ENCODE measurements around the gene OR2A25.

Gene OR2A25

DNA sequence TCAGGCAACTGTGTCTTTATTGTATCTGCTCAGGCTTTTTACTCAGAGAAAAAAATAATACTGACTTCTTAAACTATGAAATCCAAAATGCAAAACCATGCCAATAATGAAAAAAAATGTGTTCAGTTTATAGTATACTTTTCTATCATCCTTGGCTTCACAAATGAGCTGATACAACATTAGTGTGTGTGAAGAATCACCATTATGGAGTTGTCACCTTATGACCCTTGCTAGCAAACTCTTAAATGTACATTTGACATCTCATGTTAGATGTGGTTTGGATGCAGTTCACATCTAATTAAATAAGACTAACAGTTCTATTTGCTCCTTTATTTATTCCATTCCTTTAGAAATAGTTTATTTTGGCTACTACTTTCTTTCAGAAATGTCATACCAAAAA lies 35.6 kb downstream of the OR2A25 start:
- Mint-ChIP-seq H3K4me1 (ENCODE audit: low read depth) (peaks cover 15% of the 10 kb centered on the region), H3K27ac (no peak overlapping the region), H3K36me3 (no peaks in the 10 kb centered on the region), H3K9me3 (ENCODE audit: low read depth) (no peaks in the 10 kb centered on the region), H3K4me3 (no peak overlapping the region), H3K27me3 (peaks cover 2% of the 10 kb centered on the region)

DNA sequence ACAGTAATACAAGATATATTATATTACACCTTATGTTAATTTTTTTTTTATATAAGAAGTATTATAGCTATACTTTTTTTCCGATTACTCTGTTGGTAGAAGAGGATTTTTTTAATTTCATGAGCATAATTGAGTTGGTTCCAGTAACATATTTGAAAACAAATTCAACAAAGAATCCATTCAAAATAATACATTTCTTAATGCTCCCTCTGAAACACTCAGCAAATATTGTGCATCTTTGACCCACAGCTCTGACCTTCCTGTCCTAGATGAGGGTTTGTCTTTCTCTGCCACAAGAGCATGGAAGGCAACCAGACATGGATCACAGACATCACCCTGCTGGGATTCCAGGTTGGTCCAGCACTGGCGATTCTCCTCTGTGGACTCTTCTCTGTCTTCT lies 39.7 kb downstream of the OR2A25 start, which contains the start of gene OR2A2:
OR2A2 (plus strand) TSS at position 301 of the 400 bp plus-strand sequence; CDS start at position 301, 0 bp downstream.
- Mint-ChIP-seq H3K36me3 (no peaks in the 10 kb centered on the region), H3K4me1 (ENCODE audit: low read depth) (no peaks in the 10 kb centered on the region), H3K27me3 (peaks cover 7% of the 10 kb centered on the region), H3K4me3 (no peak within 1 kb of the TSS), H3K9me3 (ENCODE audit: low read depth) (no peaks in the 10 kb centered on the region), H3K27ac (no peak within 1 kb of the TSS)

DNA sequence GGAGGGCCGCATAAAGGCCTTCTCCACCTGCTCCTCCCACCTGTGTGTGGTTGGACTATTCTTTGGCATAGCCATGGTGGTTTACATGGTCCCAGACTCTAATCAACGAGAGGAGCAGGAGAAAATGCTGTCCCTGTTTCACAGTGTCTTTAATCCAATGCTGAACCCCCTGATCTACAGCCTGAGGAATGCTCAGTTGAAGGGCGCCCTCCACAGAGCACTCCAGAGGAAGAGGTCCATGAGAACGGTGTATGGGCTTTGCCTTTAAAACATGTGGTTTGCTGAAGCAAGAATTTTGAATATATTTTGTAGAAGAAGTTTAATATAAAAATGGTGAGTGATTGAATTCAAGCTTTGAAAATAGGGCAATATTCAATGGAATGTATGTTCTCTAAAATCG lies 40.7 kb downstream of the OR2A25 start:
- H3K9me3 Mint-ChIP-seq (ENCODE audit: low read depth), result no peaks in the 10 kb centered on the region
- H3K27me3 Mint-ChIP-seq, result peaks cover 7% of the 10 kb centered on the region
- H3K4me1 Mint-ChIP-seq (ENCODE audit: low read depth), result no peaks in the 10 kb centered on the region
- H3K36me3 Mint-ChIP-seq, result no peaks in the 10 kb centered on the region
- no peak overlapping the region for H3K4me3 Mint-ChIP-seq
- no peak overlapping the region for H3K27ac Mint-ChIP-seq

DNA sequence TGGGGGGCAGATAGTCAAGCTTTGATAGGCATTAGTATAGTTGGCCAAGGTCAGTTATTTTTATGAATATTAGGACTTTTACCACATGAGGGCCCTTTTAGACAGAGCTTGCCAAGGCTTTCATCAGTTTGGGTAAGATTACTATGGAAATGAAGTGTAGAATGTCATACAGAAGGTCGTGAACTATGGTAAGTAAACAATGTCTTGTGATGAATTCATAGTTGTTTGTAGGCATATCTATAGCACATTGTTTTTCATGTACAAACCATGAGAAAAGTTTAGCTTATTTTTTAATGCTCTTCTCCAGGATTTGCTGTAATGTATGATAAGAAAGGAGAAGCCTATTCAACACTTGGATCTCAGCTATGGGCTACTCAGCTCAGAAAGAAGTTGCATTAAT lies 44.0 kb downstream of the OR2A25 start:
- no peaks in the 10 kb centered on the region for H3K9me3 Mint-ChIP-seq (ENCODE audit: low read depth)
- no peak overlapping the region for H3K27ac Mint-ChIP-seq
- H3K27me3 Mint-ChIP-seq, result peaks cover 9% of the 10 kb centered on the region
- no peak overlapping the region for H3K4me3 Mint-ChIP-seq
- H3K4me1 Mint-ChIP-seq (ENCODE audit: low read depth), result no peaks in the 10 kb centered on the region
- no peaks in the 10 kb centered on the region for H3K36me3 Mint-ChIP-seq

DNA sequence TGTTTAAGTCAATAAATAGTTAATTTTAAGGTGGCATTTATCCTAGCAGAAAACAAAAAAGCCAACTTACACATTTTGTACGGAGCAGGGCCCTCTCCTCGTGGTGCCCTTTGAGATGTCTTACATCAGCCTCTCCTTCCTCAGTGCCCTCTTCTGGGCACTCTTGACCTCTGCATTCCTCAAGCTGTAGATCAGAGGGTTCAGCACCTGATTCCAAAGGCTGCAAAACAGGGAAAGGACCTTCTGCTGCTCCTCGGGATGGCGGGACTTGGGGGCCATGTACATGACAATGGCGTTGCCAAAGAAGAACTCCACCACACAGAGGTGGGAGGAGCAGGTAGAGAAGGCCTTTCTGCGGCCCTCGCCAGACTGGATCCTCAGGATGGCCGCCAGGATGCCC lies 48.7 kb downstream of the OR2A25 start:
- no peaks in the 10 kb centered on the region for H3K36me3 Mint-ChIP-seq
- H3K4me1 Mint-ChIP-seq (ENCODE audit: low read depth), result no peaks in the 10 kb centered on the region
- H3K4me3 Mint-ChIP-seq, result no peak overlapping the region
- no peak overlapping the region for H3K27ac Mint-ChIP-seq
- H3K9me3 Mint-ChIP-seq (ENCODE audit: low read depth), result no peaks in the 10 kb centered on the region
- H3K27me3 Mint-ChIP-seq, result peaks cover 1% of the 10 kb centered on the region

DNA sequence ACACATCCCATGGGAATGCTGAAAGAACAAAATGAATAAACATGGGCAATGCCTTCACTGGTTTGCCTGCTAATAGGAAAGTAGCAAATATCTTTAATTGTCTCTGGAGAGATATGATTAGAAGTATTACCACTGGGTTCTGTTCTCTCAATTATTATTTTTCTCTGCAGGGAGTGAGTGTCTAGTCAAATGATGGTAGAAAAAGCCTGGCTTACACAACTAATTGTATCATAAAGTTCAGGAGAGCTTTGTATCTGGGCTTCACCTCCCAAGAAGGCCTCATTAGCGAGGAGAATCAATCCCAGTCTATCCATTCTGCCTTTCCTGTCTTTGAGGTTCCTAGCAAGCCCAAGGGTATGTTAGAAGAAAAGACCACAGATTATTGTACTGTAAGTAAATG lies 53.3 kb downstream of the OR2A25 start, which contains the start of gene OR2A14:
OR2A14 (plus strand) TSS at position 301 of the 400 bp plus-strand sequence. CDS start 5,937 bp downstream, outside the sequence.
- Mint-ChIP-seq H3K4me1 (ENCODE audit: low read depth) (no peaks in the 10 kb centered on the region), H3K27ac (no peak within 1 kb of the TSS), H3K9me3 (ENCODE audit: low read depth) (no peaks in the 10 kb centered on the region), H3K36me3 (no peaks in the 10 kb centered on the region), H3K4me3 (no peak within 1 kb of the TSS), H3K27me3 (no peaks in the 10 kb centered on the region)

Measured in activated naive CD8-positive, alpha-beta T cell (primary cell).